Left kidney (tissue), 2 donors: ENCODE measurements around the gene NPR2. TPM values are rescaled to one million over a fixed set of nuclear protein-coding genes. Genes with fewer than 3 reads are reported as not detected.

Source experiments
- DNase-seq: peaks from one replicate; pipeline ENCODE4 v3.0.0-alpha.2; 2013
- polyA plus RNA-seq: library from polyadenylated mRNA; unstranded; fragments of 120-200 nt; gene quantifications from one replicate; pipeline ENCODE4 v1.2.1, GENCODE V29; 2013; ENCODE audit not compliant: insufficient read length

Gene NPR2
- polyA plus RNA-seq, 1 donor, result 36.8 TPM

DNA sequence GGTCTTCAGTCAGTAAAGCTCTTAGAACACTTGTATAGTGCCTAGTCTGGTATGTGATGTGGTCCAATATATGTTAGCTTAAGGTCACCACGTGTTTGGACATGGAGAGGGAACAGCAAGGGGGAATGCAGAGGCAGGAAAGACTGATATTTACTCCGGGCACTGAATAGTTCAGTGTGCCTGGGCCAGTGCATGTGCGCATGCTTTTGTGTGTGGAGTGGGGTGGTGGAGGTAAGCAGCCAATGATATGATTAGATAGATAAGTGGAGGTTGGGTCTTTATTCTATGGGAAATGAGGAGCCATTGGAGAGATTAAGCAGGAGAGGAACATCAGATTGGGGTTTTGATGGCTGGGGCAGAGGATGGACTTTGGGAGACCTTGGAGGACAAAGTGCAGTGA is 64.8 kb downstream of the NPR2 start:
- DNase-seq, result no peak

DNA sequence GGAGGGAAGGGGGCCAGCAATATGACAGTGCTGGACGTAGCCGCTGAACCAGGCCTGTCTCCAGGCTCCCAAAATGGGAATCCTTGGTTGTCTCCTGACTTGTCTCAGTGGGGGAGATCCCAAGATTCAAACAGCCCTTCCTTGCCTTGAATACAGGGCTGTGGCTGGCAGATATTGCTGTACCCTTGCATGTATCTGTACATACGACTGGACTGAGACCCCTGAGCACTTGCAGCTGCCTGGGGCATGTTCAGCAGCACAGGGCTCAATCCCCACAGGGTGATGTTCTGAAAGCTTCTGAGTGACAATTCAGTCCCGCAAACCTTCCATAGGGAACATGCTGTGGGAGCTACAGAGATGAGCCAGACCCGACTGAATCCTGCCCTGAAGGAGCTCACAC is 65.5 kb downstream of the NPR2 start:
- DNase-seq, result no peak

DNA sequence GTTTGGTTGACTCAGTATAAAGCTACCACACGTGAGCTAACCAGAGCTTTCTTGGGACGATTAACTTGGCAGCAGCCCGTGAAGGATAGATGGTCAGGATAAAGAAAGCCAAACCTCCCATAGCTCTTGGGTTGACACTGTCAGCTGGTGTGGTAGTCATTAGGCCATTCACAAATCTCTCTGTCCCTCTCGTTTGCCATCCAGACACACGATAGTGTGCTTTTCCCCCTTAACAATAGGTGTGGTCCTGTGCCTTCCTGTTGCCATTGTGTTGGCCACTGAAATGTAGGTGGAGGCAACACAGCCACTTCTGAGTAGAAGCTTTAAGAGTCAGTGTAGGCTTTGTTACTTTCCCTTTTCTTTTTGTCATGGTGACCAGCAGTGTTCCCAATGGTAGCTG is 67.1 kb downstream of the NPR2 start:
- no peak for DNase-seq

Other genes with a start within 250 kb of the NPR2 start
- 39.3 TPM for gene TESK1, start 186.3 kb upstream of the NPR2 start, polyA plus RNA-seq
- 3.6 TPM for gene CD72, start 173.2 kb upstream of the NPR2 start, polyA plus RNA-seq
- 0.32 TPM for gene SIT1, start 140.7 kb upstream of the NPR2 start, polyA plus RNA-seq
- gene RMRP, start 133.6 kb upstream of the NPR2 start, polyA plus RNA-seq, result not detected
- gene CCDC107, start 133.3 kb upstream of the NPR2 start, polyA plus RNA-seq, result 12.6 TPM
- gene ARHGEF39, start 126.4 kb upstream of the NPR2 start, polyA plus RNA-seq, result 15.4 TPM
- gene CA9, start 117.7 kb upstream of the NPR2 start, polyA plus RNA-seq, result 0.58 TPM
- 146 TPM for gene TPM2, start 101.7 kb upstream of the NPR2 start, polyA plus RNA-seq
- 156 TPM for gene TLN1, start 59.4 kb upstream of the NPR2 start, polyA plus RNA-seq
- gene CREB3, start 58.9 kb upstream of the NPR2 start, polyA plus RNA-seq, result 37.8 TPM
- gene GBA2, start 42.4 kb upstream of the NPR2 start, polyA plus RNA-seq, result 138 TPM
- 32.2 TPM for gene RGP1, start 42.3 kb upstream of the NPR2 start, polyA plus RNA-seq
- gene MSMP, start 37.3 kb upstream of the NPR2 start, polyA plus RNA-seq, result not detected
- gene SPAG8, start 20.7 kb downstream of the NPR2 start, polyA plus RNA-seq, result 10.4 TPM
- gene HINT2, start 23.5 kb downstream of the NPR2 start, polyA plus RNA-seq, result 49.7 TPM
- gene FAM221B, start 37.1 kb downstream of the NPR2 start, polyA plus RNA-seq, result 0.40 TPM
- gene TMEM8B, start 37.6 kb downstream of the NPR2 start, polyA plus RNA-seq, result 27.7 TPM
- not detected for gene OR13J1, start 78.8 kb downstream of the NPR2 start, polyA plus RNA-seq
- 0.30 TPM for gene HRCT1, start 114.6 kb downstream of the NPR2 start, polyA plus RNA-seq
- gene SPAAR, start 117.9 kb downstream of the NPR2 start, polyA plus RNA-seq, result 1.4 TPM
- not detected for gene OR2S2, start 166.6 kb downstream of the NPR2 start, polyA plus RNA-seq
- 30.0 TPM for gene RECK, start 245.3 kb downstream of the NPR2 start, polyA plus RNA-seq